C4-2B (cell line): ENCODE results near the gene FAM83D.

ENCODE experiments used
- H3K27ac ChIP-seq: fragments of 450-650 bp; 2 replicates; pipeline ENCODE4 v1.5.1; 2017
- CTCF ChIP-seq: fragments of 450-650 bp; conservative IDR thresholded peaks from 2 replicates; pipeline ENCODE4 v1.5.1; 2017; ENCODE audit warnings: mild to moderate bottlenecking
- ZFX ChIP-seq: fragments of 450-650 bp; IDR thresholded peaks from 2 replicates; pipeline ENCODE4 v1.6.1; 2017

FAM83D gene

DNA sequence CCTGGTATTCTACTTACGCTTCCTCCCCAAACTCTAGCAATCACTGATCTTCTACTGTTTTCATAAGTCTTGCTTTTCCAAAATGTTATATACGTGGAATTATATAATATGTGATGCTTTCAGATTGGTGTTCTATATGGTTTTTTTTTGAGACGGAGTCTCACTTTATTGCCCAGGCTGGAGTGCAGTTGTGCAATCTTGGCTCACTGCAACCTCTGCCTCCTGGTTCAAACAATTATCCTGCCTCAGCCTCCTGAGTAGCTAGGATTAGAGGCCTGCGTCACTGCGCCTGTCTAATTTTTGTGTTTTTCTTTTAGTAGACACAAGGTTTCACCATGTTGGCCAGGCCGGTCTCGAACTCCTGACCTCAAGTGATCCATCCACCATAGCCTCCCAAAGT is 10.9 kb upstream of the FAM83D start:
- TF ChIP-seq CTCF (no peak), ZFX (no peak)
- H3K27ac ChIP-seq: no peak overlapping the region

- no peak overlapping the region for H3K27ac ChIP-seq
- TF ChIP-seq ZFX (no peak), CTCF (no peak)
Observed at GRCh38 chr20:38917657-38918056, 8.6 kb upstream of the FAM83D start.

DNA sequence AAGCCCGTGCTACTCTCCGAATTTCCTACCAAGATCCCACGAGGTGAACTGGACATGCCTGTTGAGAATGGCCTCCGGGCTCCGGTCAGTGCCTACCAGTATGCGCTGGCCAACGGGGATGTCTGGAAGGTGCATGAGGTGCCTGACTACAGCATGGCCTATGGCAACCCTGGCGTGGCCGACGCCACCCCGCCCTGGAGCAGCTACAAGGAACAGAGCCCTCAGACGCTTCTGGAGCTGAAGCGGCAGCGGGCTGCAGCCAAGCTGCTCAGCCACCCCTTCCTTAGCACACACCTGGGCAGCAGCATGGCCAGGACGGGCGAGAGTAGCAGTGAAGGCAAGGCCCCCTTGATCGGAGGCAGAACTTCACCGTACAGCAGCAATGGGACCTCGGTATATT is 8.0 kb upstream of the FAM83D start:
- no peak overlapping the region for H3K27ac ChIP-seq

GRCh38 chr20:38919683-38920082 is 6.5 kb upstream of the FAM83D start:
- TF ChIP-seq ZFX (no peak), CTCF (no peak)
- no peak overlapping the region for H3K27ac ChIP-seq

More for the DNA sequence above, 8.0 kb upstream of the FAM83D start:
- TF ChIP-seq ZFX (no peak), CTCF (no peak)

GRCh38 chr20:38920411-38920810 is 5.8 kb upstream of the FAM83D start:
- TF ChIP-seq ZFX: no peak
- TF ChIP-seq CTCF: no peak
- H3K27ac ChIP-seq: no peak overlapping the region

GRCh38 chr20:38920851-38921250 is 5.4 kb upstream of the FAM83D start:
- TF ChIP-seq CTCF (no peak), ZFX (no peak)
- H3K27ac ChIP-seq: no peak overlapping the region

- no peak overlapping the region for H3K27ac ChIP-seq
- TF ChIP-seq ZFX (no peak), CTCF (no peak)
Observed at GRCh38 chr20:38924718-38925117, 1.5 kb upstream of the FAM83D start.
